Inflammatory macrophage (primary cell): ENCODE results near the gene RYK.
"Not testable (repeated sequence)": the region's sequence is repeated elsewhere in the genome, so short reads cannot be mapped to it uniquely, and the experiment has no call there.

Source experiments
- DNase-seq, 2 donors: peaks; one replicate each; pipeline ENCODE4 v3.0.0-alpha.2; 2020 to 2022
- total RNA-seq, 18 experiments: gene quantifications; one replicate each; lab custom pipeline; 2026; ENCODE audit warnings: mixed read lengths in 6 of 18, inconsistent platforms in 2 of 18; lab: John Stamatoyannopoulos, UW

RYK gene
- 15.8 to 49.5 (median 36.2) reads per million in 18 experiments for total RNA-seq

- peak; percentile 74 to 79 for DNase-seq
These were observed at the start of gene RYK for GRCh38 chr3:134250717-134251220. TSS of gene RYK (minus strand) at chr3:134250859. CDS start at chr3:134250654, 205 bp downstream.

GRCh38 chr3:134299888-134300206, 49.2 kb upstream of the RYK start:
- no peak for DNase-seq

GRCh38 chr3:134299185-134299887, 48.7 kb upstream of the RYK start:
- DNase-seq, result peak in 1 of 2 donors; percentile 44

- DNase-seq, result no peak
These were observed 47.6 kb upstream of the RYK start for GRCh38 chr3:134298249-134298648.

- DNase-seq, result no peak
These were observed 46.0 kb upstream of the RYK start for GRCh38 chr3:134296616-134297015.

- DNase-seq, result no peak
These were observed 45.3 kb upstream of the RYK start for GRCh38 chr3:134295930-134296329.

- DNase-seq, result peak in 1 of 2 donors; percentile 6
These were observed 43.9 kb upstream of the RYK start for GRCh38 chr3:134294302-134295280.

- peak in 1 of 2 donors; percentile 30 for DNase-seq
These were observed 40.9 kb upstream of the RYK start for GRCh38 chr3:134291319-134292254.

- DNase-seq, result no peak
These were observed 36.9 kb upstream of the RYK start for GRCh38 chr3:134287512-134287911.

GRCh38 chr3:134284438-134284837, 33.8 kb upstream of the RYK start:
- DNase-seq, result no peak

- DNase-seq, result no peak
These were observed 32.0 kb upstream of the RYK start for GRCh38 chr3:134282659-134283047.

- no peak for DNase-seq
These were observed 31.4 kb upstream of the RYK start for GRCh38 chr3:134281912-134282658.

GRCh38 chr3:134279466-134279865, 28.8 kb upstream of the RYK start:
- no peak for DNase-seq

GRCh38 chr3:134277066-134277660, 26.5 kb upstream of the RYK start:
- no peak for DNase-seq

GRCh38 chr3:134276086-134276485, 25.4 kb upstream of the RYK start:
- no peak for DNase-seq

- not testable (repeated sequence) for DNase-seq
These were observed 24.5 kb upstream of the RYK start for GRCh38 chr3:134275110-134275509.

- no peak for DNase-seq
These were observed 23.9 kb upstream of the RYK start for GRCh38 chr3:134274571-134274970.

- no peak for DNase-seq
These were observed 17.3 kb upstream of the RYK start for GRCh38 chr3:134267996-134268395.

GRCh38 chr3:134260987-134261386, 10.3 kb upstream of the RYK start:
- DNase-seq, result peak in 1 of 2 donors; percentile 36

GRCh38 chr3:134258761-134259347, 8.2 kb upstream of the RYK start:
- DNase-seq, result no peak

- DNase-seq, result peak; percentile 48 to 51
These were observed 4.7 kb upstream of the RYK start for GRCh38 chr3:134255404-134255803.
